ENCODE measurements around the gene DIP2B. TPM values are rescaled to one million over a fixed set of nuclear protein-coding genes. Genes with fewer than 3 reads are reported as not detected.

Gene DIP2B
- total RNA-seq, 1 donor from 2014 or later = 8.5 TPM

- Histone ChIP-seq H3K36me3 (no peaks in the 10 kb centered on the region), H3K9me3 (no peaks in the 10 kb centered on the region), H3K27me3 (no peaks in the 10 kb centered on the region), H3K27ac (no peak overlapping the region), H3K4me1 (peaks cover 0 to 4% of the 10 kb centered on the region in 2 donors), H3K4me3 (no peak overlapping the region)
- TF ChIP-seq CTCF (IDR thresholded peaks at IDR 0.05) = no peak
- intact Hi-C loops (cut with DNase I) = no loop called here
- no peak for DNase-seq (ENCODE audit: low spot score in 2 of 2)
Observed at GRCh38 chr12:50595667-50596066, 90.9 kb downstream of the DIP2B start.

GRCh38 chr12:50597200-50598195, 92.7 kb downstream of the DIP2B start:
- intact Hi-C loops (cut with DNase I) = no loop called here
- Histone ChIP-seq H3K27ac (peak overlapping the region; percentile 19 to 48), H3K27me3 (no peaks in the 10 kb centered on the region), H3K4me3 (no peak overlapping the region), H3K36me3 (no peaks in the 10 kb centered on the region), H3K9me3 (no peaks in the 10 kb centered on the region), H3K4me1 (peaks cover 0 to 4% of the 10 kb centered on the region in 2 donors)
- DNase-seq (ENCODE audit: low spot score in 2 of 2) = no peak
- TF ChIP-seq CTCF (IDR thresholded peaks at IDR 0.05) = no peak

- intact Hi-C loops (cut with DNase I) = no loop called here
- Histone ChIP-seq H3K27me3 (no peaks in the 10 kb centered on the region), H3K36me3 (no peaks in the 10 kb centered on the region), H3K4me3 (no peak overlapping the region), H3K27ac (peak overlapping the region in 1 of 2 donors; percentile 48), H3K4me1 (peaks cover 0 to 4% of the 10 kb centered on the region in 2 donors), H3K9me3 (no peaks in the 10 kb centered on the region)
- no peak for DNase-seq (ENCODE audit: low spot score in 2 of 2)
- TF ChIP-seq CTCF (IDR thresholded peaks at IDR 0.05) = no peak
Observed at GRCh38 chr12:50598321-50598862, 93.6 kb downstream of the DIP2B start.

- no peak for TF ChIP-seq CTCF (IDR thresholded peaks at IDR 0.05)
- H3K36me3 ChIP-seq = no peaks in the 10 kb centered on the region
- DNase-seq (ENCODE audit: low spot score in 2 of 2) = no peak
- peaks cover 0 to 10% of the 10 kb centered on the region in 2 donors for H3K4me1 ChIP-seq
- H3K27me3 ChIP-seq = no peaks in the 10 kb centered on the region
- no peak overlapping the region for H3K4me3 ChIP-seq
- intact Hi-C loops (cut with DNase I) = no loop called here
- no peaks in the 10 kb centered on the region for H3K9me3 ChIP-seq
- no peak overlapping the region for H3K27ac ChIP-seq
Observed at GRCh38 chr12:50599366-50600095, 94.7 kb downstream of the DIP2B start.

GRCh38 chr12:50600364-50600763, 95.6 kb downstream of the DIP2B start:
- no peaks in the 10 kb centered on the region for H3K27me3 ChIP-seq
- no peak overlapping the region for H3K4me3 ChIP-seq
- H3K9me3 ChIP-seq = no peaks in the 10 kb centered on the region
- no peak overlapping the region for H3K27ac ChIP-seq
- intact Hi-C loops (cut with DNase I) = no loop called here
- no peaks in the 10 kb centered on the region for H3K36me3 ChIP-seq
- no peak for TF ChIP-seq CTCF (IDR thresholded peaks at IDR 0.05)
- DNase-seq (ENCODE audit: low spot score in 2 of 2) = no peak
- peaks cover 0 to 10% of the 10 kb centered on the region in 2 donors for H3K4me1 ChIP-seq

Measured in ascending aorta (tissue), 2 donors.